Activated CD8-positive, alpha-beta memory T cell treated with anti-CD3 and anti-CD28 coated beads for 4 hours (primary cell): Measurements from ENCODE around the gene TRIO.

Experiments used
- DNase-seq, 2 donors: peaks; one replicate each; pipeline ENCODE4 v3.0.0-alpha.2; 2020; ENCODE audit warnings: low read depth in 2 of 2

TRIO gene

DNA sequence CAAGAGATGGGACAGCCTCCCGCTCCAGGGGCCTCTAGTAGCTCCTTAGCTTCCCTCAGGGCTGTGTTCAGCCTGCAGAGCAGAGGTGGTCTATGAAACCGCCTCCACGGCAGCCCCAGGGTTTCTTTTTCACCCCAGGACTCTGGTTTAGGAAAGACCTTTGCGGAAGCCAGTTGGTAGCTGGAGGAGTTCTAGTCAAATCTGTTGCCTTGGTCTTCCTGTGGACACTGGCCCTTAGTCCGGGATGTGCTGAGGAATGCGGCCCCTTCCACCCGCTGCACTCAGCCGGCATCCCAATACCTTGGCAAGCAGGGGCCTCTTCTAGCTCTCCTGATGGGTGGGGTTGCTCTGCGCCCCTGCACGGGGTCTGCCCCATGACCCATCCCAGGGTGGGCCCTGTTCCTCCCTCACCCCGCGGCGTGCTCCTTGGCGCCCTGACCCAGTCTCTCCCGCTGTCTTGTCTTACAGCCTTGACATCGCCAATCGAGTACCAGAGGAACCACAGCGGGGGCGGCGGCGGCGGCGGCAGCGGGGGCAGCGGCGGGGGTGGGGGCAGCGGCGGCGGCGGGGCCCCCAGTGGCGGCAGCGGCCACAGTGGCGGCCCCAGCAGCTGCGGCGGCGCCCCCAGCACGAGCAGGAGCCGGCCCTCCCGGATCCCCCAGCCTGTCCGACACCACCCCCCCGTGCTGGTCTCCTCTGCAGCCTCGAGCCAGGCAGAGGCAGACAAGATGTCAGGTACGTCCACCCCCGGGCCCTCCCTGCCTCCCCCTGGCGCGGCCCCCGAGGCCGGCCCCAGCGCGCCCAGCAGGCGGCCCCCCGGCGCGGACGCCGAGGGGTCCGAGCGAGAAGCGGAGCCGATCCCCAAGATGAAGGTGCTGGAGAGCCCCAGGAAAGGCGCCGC, 344.1 kb downstream of the TRIO start:
- no peak for DNase-seq

DNA sequence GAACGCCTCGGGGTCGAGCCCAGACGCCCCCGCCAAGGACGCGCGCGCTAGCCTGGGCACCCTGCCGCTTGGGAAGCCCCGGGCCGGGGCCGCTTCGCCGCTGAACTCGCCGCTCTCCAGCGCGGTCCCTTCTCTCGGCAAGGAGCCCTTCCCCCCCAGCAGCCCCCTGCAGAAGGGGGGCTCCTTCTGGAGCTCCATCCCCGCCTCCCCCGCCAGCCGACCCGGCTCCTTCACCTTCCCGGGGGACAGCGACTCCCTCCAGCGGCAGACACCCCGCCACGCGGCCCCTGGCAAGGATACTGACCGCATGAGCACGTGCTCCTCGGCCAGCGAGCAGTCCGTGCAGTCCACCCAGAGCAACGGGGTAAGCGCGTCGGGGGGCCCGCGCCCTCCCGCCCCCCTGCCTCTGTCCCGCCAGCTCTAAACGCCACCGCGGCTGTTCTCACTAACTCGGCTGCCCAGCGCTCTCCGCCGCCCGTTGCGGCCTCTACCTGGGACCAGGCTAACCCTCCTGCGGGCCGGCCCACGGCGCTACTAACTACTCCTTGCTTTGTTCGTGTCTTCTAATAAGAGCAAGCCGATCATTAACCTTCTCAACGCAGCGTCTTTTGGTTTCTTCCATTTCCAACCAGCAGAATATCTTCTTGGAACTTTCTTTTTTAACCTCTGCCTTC, 344.9 kb downstream of the TRIO start:
- DNase-seq: no peak

DNA sequence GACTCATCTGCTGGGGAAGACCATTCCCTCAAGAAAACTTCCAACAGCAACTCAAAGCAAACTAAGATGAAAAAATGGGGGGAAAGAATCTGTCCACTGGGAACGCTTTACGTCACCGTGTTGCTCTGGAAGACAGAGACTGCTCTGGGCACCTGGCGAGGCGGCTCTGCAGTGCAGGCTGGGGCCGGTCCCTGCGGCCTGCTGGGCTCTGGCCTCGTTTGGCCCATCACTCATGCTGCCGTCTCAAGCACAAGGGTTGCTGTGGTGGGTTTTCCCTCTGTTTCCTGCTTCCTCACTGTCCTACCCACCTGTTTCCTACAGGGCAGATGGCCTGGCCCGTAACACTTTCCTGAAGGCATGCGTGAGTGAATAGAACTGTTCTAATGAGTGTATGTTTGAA, 345.6 kb downstream of the TRIO start:
- no peak for DNase-seq

DNA sequence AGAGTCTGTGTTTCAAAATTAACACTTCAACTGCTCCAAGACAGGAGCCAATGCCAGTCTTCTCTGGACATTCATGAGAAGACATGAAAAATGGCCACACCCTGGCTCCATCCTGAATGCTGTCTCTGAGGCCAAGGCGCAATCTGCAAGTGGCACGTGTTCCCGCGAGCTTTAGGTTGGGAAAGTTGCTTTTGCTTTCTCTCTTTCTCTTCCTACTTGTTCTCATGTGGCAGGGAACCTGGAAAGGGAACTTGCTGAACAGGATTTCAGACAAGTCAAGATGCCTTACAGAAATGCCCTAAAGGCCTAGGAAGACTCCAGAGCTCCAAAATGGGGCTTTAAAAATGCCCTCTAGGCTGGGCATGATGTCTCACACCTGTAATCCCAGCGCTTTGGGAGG, 346.5 kb downstream of the TRIO start:
- DNase-seq: no peak

DNA sequence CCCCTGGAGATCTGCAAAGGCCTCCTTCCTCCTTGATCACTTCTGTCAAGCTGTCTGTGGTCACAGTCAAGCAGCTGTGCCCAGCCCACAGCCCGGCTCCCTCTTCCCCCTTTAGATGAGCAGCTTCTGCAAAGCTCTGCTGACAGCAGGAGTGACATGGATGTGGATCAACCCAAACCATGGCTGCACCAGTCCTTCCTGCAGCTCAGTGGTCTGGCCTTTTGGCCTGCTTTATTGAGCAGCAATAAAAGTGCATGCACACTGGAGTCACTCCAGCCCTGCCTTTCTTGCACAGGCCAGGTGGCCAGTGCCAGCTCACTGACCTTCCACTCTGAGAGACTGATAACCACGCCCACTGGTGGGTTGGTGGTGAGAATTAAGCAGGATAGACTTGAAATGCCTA, 347.2 kb downstream of the TRIO start:
- no peak for DNase-seq

DNA sequence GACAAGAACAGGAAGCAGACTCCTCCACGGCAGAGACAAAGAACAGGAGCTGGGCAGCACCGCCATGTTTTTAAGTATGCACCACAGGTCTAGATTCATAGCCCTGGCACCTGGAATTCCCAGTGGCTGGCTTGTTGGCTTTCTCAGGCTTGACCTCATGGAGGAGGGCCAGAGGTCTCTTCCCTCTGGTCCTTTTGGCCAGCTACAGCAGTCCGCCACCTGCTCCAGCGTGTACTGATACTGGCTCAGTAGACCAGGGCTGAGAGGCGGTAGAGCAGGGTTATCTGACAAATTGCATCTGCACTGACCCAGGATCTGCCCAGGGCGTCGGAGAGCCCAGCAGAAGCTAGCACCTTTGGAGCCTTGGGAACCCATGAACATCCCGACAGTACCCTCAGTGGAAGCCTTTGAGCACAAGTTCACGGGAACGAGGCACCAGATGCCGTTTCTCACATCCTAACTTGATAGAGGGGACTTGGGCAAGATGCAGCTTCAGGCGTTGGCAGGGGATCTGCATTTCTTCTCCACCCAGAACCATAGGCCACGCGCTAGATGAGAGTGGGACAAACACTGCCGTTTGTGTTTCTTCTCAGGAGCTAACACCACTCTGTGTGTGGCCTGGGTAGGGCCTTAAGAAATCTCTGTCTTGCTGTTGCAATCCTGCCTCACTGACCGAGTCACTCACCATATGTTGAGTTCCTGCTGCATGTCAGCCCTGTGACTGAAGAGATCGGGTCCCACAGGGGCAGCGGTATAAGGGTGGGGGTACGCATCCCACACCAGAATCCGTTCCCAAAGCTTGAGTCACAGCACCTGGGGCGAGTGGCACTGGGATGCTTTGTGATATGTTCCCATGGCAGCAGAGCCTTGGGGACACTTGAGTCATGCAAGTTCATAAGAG, 348.1 kb downstream of the TRIO start:
- no peak for DNase-seq

DNA sequence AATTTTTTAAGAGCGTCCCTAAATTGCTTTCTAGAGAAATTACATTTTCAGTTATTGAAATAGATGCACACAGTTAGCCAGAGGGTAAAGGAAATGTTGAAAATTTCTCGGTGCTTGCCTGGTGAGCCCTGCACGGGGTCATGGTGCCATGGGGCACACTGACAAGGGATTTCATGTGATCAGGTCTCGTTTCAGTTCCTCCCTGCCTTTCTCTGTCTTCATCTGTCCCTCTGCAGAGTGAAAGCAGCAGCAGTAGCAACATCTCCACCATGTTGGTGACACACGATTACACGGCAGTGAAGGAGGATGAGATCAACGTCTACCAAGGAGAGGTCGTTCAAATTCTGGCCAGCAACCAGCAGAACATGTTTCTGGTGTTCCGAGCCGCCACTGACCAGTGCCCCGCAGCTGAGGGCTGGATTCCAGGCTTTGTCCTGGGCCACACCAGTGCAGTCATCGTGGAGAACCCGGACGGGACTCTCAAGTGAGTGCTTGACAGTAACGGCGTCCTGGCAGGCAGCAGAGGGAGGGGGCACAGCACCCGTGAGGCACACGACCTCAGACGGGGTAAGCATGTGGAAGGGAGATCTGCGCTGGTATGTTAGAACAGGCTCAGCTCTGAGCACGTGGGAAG, 349.3 kb downstream of the TRIO start:
- no peak for DNase-seq

DNA sequence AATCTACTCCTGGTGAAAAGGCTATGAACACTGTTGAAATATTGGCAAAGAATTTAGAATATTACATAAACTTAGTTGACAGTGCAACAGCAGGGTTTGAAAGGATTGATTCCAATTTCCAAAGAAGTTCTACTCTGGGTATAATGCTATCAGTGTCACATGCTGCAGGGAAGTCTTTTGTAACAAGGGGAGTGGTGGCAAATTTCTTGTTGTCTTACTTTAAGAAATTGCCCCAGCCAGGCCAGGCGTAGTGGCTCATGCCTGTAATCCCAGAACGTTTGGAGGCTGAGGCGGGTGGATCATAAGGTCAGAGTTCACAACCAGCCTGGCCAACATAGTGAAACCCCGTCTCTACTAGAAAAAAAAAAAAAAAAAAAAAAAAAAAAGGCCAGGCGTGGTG, 352.2 kb downstream of the TRIO start:
- no peak for DNase-seq

DNA sequence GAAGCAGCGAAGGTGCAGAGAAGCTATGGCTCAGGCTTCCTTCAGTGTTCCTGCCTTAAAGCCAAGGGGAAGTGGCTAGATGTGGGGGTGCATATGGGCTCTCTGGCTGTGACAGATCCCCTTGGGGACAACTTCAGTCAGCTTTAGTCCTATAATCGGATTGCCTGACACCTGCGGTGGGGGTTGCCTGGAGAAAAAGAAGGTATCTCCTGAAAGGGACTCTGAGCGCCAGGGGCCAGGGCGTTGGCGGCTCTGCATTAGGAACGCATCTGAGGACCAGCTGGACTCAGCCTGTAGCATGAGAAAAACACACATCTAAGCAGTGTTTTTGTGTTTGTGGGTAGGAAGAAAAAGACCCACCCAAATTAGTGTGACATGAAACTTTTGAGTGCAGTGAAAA, 354.2 kb downstream of the TRIO start:
- DNase-seq: no peak

DNA sequence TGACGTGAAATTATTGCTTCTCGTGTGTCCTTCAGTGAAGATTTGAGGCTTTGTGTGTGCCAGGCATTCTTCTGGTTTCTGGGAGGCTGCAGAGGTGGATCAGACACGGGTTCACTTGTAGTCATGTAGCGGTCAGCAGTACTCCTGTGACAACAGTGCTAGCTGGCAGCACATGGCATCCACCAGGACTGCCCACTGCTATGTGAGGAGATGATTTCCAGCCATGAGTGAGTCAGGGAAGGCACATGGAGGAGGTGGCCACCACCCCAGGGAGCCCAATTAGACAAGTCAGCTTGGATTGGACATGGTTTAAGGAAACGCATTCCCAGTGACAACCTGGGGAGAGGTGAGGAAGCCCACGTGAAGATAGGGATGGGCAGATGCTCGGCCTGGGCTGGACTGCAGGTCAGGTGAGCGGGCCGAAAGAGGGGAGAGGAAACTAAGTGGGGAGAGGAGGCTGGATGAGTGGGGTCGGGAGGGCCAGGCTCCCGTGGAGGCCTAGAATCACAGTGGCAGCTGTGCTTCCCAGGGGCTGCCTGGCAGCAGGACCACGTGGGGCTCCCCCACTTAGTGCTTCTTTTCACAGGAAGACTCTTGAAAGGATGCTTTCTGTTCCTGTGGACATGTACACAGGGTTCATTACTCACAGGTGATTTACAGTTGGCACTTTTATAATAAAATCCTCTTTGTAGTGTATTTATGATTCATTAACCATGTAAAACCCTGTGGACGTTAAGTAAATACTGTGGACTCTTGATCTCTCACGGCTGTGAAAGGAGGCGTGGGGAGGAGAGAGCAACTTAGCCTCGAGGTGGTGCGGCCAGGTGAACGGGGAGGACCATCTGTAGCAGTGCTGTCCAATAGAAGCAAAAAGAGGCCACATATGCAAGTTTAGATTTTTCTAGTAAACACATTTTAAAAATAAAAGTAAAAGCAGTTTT, 358.5 kb downstream of the TRIO start:
- DNase-seq: no peak

DNA sequence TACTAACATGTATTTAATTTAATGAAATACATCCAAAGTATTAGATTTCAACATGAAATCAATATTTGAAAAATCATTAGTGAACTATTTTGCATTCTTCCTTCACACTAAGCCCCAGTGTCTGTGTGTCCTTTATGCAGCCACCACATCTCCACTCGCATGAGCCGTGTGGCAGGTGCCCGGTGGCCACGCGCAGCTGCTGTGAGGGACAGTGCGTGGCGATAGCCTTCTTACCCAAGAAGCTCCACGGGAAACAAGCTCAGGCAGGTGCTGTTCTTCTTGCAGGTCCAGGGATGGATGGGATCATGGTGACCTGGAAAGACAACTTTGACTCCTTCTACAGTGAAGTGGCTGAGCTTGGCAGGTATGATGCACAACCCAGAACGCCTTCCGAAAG, 359.1 kb downstream of the TRIO start:
- no peak for DNase-seq

DNA sequence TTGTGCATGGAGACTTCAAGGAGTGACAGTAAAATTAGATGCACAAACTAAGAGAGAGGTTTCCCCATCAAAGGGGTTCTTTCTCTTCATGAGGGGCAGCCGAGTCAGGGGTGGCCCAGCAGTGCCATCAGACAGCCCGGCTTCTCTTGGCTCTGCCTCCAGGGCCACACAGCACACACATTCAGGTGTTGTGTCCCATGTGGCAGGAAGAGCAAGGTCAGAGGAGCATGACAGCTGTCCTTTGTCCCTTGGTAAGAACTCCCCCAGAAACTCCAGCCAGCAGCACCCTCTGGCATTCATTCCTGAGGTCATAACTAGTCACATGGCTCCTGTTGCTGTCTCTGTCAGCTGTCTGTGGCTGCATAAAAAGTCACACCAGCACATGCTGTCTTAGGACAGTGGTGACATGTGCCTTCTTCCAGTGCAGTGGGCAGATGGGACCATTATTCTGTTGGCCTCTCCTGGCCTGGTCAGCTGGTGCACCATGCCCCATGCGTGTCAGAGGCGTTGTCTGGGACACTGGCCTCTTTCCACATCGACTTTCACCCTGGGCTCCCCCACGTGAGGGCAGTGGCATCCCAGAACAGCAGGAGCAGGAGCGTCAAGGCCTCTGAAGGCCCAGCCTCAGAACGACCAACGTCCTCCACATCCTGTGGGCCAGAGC, 360.0 kb downstream of the TRIO start:
- DNase-seq: no peak

DNA sequence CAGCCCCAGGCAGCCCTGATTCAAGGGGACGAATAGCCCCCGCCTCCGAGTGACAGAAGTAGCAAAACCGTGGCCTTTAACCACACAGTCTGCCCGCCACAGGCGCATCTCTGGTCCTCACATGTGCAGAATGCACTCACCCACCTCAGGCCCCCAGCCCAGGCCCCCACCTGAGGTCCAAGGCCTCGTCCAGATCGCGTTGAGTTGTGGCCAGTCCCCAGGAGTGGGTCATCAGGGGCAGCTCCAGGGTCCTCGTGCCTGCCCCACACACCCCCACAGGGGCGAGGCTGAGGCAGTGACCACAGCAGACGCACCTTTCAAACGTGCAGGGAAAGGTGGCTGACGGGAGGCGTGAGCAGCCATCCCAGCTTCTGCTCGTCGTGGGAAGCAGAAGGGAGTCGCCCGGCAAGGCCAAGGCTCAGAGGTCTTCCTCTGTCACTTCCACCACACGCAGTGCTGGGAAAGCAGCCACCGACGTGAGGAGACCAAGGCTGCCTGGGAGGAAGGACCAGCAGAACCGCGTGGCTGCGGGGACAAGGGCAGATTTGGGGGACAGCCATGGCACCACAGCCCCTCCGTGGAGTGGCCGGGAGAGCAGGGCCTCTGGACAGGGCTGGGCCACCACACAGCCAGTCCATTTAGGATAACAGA, 360.7 kb downstream of the TRIO start:
- DNase-seq: no peak

DNA sequence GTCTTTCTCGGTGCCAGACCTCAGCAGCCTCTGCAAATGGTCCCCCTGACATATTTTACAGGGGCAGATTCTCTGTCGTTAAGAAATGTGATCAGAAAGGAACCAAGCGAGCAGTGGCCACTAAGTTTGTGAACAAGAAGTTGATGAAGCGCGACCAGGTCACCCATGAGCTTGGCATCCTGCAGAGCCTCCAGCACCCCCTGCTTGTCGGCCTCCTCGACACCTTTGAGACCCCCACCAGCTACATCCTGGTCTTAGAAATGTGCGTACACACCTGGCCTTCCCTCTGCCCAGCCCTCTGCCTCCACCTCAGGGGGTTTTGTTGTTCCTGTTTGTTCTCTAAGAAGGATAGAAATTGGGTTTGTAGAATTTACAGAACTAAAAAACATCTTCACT, 361.2 kb downstream of the TRIO start:
- DNase-seq: no peak

DNA sequence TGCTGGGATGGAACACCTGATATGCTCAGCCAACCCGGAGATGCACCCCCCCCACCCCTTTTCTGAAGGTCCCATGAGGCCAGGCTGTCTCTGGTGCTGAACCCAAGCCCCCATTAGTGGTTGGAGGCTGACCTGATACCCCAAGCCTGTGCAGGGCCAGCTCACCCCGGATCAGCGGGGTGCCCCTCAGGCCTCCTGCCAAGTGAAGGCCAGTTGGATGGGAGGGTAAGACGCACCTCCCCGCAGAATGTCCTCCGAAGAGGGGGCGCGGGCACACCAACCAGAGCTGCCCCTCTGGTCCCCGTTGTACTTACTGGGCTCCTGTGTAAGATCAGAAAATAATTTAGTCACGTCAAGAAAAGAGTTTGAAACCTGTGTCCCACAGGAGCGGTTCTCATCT, 361.7 kb downstream of the TRIO start:
- no peak for DNase-seq

DNA sequence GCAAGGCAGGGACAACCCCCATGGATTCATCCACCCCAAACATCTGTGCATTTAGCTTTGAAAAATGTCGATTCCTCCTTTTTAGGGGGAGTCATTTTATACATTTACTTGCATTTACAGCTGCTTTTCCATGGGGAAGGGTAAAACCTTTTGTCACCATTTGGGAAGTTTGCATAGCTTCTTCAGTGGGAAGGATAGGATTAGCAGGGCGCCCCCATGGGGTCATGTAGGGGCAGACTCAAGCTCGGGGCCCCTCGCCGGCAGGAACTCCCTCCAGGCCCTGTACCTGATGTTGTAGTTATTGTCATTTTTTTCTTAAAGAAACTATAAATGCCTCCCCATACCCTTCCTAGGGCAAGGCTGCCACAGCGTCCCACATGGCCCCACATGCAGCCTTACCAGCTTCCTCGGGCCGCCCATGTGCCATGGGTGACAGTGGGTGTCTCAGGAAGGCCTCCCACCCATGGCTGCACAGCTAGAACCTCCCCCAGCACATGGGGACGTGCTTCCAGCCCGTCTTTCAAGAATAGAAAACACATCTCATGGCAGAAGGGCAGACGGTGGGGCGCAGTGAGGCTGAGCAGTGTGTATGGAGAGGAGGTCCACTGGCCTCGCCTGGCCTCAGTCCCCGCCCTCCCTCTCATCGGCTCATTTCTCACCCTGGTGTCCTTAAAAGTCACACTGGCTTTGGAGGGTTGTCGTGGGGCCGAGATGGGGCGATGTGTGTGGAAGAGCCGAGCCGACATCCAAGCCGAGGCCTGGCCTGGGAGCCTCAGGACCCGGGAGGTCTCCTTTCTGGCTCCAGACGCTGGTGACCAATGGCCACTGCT, 362.4 kb downstream of the TRIO start:
- no peak for DNase-seq

DNA sequence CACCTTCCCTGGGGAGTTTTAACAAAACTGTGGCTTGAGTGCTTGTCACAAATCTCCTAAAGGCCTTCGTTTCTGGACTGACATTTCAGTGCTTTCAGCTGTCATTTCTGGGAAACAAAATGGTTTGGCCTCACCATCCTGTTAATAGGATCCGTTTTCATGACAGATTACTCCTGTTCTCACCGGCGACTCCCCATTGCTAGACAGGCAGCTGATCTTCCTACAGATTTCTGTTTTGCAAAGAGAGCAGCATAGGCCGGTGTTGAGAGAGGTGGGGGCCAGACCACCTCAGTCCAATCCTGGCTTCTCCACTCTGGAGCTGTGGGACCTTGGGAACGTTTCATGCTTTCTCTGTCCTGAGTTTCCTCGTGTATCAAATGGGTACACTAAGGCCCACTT, 363.0 kb downstream of the TRIO start:
- no peak for DNase-seq

DNA sequence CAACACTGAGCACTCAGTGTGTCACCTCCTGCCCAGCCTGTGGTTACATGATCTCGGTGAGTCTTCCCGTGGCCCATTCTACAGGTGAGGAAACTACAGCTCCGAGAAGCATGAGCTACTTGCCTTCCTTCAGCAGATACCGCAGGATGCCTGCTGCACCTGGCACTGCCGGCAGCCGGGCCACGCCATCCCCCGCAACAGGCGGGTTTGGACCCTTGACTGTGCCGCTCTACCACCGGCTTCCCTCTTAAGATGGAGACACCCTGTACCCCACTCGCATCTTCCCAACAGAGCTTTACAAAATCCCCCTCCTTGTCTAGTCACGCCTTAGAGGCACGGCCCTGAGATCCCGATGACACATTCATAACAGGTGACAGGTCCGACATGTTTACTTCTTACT, 363.5 kb downstream of the TRIO start:
- no peak for DNase-seq
